Testis (tissue), 3 donors: ENCODE data around the gene NOS1AP. TPM values are rescaled to one million over a fixed set of nuclear protein-coding genes. Genes with fewer than 3 reads are reported as not detected.

Source experiments
- DNase-seq: peaks from one replicate; pipeline ENCODE4 v3.0.0-alpha.2; 2019
- H3K27ac ChIP-seq, 2 donors: fragments of 200-600 bp; sonication (generic); one replicate each; pipeline ENCODE4 v1.5.1; 2019
- H3K27me3 ChIP-seq: fragments of 200-600 bp; sonication (generic); one replicate; pipeline ENCODE4 v1.5.1; 2019
- H3K36me3 ChIP-seq: fragments of 200-600 bp; sonication (generic); one replicate; pipeline ENCODE4 v1.5.1; 2017; ENCODE audit warnings: low read depth; ENCODE audit errors: missing control alignments
- H3K4me1 ChIP-seq: fragments of 200-600 bp; sonication (generic); one replicate; pipeline ENCODE4 v1.5.1; 2019
- H3K4me3 ChIP-seq, 2 donors: fragments of 200-600 bp; sonication (generic); one replicate each; pipeline ENCODE4 v1.5.1; 2017 to 2019
- H3K9me3 ChIP-seq: fragments of 200-600 bp; sonication (generic); one replicate; pipeline ENCODE4 v1.5.1; 2017
- CTCF ChIP-seq, 3 experiments: fragments of 450-650 bp in 2 of 3; fragments of 200-600 bp in 1 of 3; sonication (generic) in 1 of 3; IDR thresholded peaks; one replicate each; pipeline ENCODE4 v1.5.1; 2016 to 2019; ENCODE audit warnings: antibody characterized with exemption in 3 of 3, mild to moderate bottlenecking in 2 of 3, moderate library complexity in 1 of 3
- POLR2A ChIP-seq: fragments of 450-650 bp; IDR thresholded peaks from one replicate; pipeline ENCODE4 v1.6.1; 2017; ENCODE audit warnings: antibody characterized with exemption, mild to moderate bottlenecking, moderate library complexity
- WGBS, 2 donors: methylation state at CpG; one replicate each; pipeline ENCODE4 v1.1.5; 2018; 5-methylcytosine and 5-hydroxymethylcytosine counted together
- intact Hi-C: fragments of 100-400 bp; cut with DNase I; formaldehyde crosslinking; loops from one replicate; pipeline ENCODE4 v1.15.1; 2023; ENCODE audit warnings: low total_unique reads
- polyA plus RNA-seq: library from polyadenylated mRNA; stranded (reverse); fragments of 350-450 nt; fragmentation: Illumina TruSeq; extraction: RNeasy Lipid Tissue Mini Kit (QIAGEN cat#74804); gene quantifications from one replicate; pipeline ENCODE4 v1.2.3, GENCODE V29; 2014; ENCODE audit warnings: low read depth, low replicate concordance; ENCODE audit not compliant: insufficient read depth
- total RNA-seq, 2 donors: library from RNA; depleted of rRNA; stranded (reverse); fragments of >200 nt; gene quantifications; one replicate each; pipeline ENCODE4 v1.2.3, GENCODE V29; 2016

Gene NOS1AP
- total and polyA plus RNA-seq, 3 donors from 2014 or later: 2.1 to 5.1 (median 4.1) TPM

- WGBS, 2 donors: 90% methylated on average over 7 of the region's 7 CpGs
- DNase-seq: no peak
Measured at GRCh38 chr1:162336621-162337285, 267.3 kb downstream of the NOS1AP start.

GRCh38 chr1:162342452-162342983, 273.0 kb downstream of the NOS1AP start:
- no peaks in the 10 kb centered on the region for H3K36me3 ChIP-seq
- TF ChIP-seq POLR2A (no peak), CTCF (IDR thresholded peaks at IDR 0.05) (no peak)
- H3K27ac ChIP-seq: no peak overlapping the region
- no peak for DNase-seq
- no peaks in the 10 kb centered on the region for H3K4me1 ChIP-seq
- no peak overlapping the region for H3K4me3 ChIP-seq
- H3K9me3 ChIP-seq: no peaks in the 10 kb centered on the region
- 93 to 100% methylated on average over 1 of the region's 1 CpG for WGBS, 2 donors
- H3K27me3 ChIP-seq: no peaks in the 10 kb centered on the region
- intact Hi-C loops: no loop called here

More at GRCh38 chr1:162336621-162337285, 267.3 kb downstream of the NOS1AP start:
- no peaks in the 10 kb centered on the region for H3K9me3 ChIP-seq
- no peaks in the 10 kb centered on the region for H3K27me3 ChIP-seq
- no peak overlapping the region for H3K27ac ChIP-seq
- intact Hi-C loops: no loop called here
- TF ChIP-seq POLR2A (no peak), CTCF (IDR thresholded peaks at IDR 0.05) (no peak)
- no peak overlapping the region for H3K4me3 ChIP-seq
- H3K36me3 ChIP-seq: no peaks in the 10 kb centered on the region
- H3K4me1 ChIP-seq: no peaks in the 10 kb centered on the region

GRCh38 chr1:162343470-162343869, 274.0 kb downstream of the NOS1AP start:
- H3K27me3 ChIP-seq: no peaks in the 10 kb centered on the region
- no peak for TF ChIP-seq CTCF (IDR thresholded peaks at IDR 0.05)
- TF ChIP-seq POLR2A: no peak
- no peak overlapping the region for H3K27ac ChIP-seq
- no peaks in the 10 kb centered on the region for H3K4me1 ChIP-seq
- H3K36me3 ChIP-seq: no peaks in the 10 kb centered on the region
- DNase-seq: no peak
- no peak overlapping the region for H3K4me3 ChIP-seq
- intact Hi-C loops: no loop called here
- 90 to 93% methylated on average over 5 of the region's 5 CpGs for WGBS, 2 donors
- no peaks in the 10 kb centered on the region for H3K9me3 ChIP-seq

- no peak for TF ChIP-seq POLR2A
- TF ChIP-seq CTCF (IDR thresholded peaks at IDR 0.05): no peak
- no peak for DNase-seq
- Histone ChIP-seq H3K27me3 (no peaks in the 10 kb centered on the region), H3K4me3 (no peak overlapping the region), H3K4me1 (no peaks in the 10 kb centered on the region), H3K9me3 (no peaks in the 10 kb centered on the region), H3K27ac (no peak overlapping the region), H3K36me3 (no peaks in the 10 kb centered on the region)
- intact Hi-C loops: no loop called here
- WGBS, 2 donors: 64 to 67% methylated on average over 3 of the region's 3 CpGs
Measured at GRCh38 chr1:162347281-162347680, 277.8 kb downstream of the NOS1AP start.
